Thoracic aorta (tissue), 2 donors: ENCODE measurements around the gene HLA-DQA1. TPM values are rescaled to one million over a fixed set of nuclear protein-coding genes. Genes with fewer than 3 reads are reported as not detected.
"Not testable (repeated sequence)": the region's sequence is repeated elsewhere in the genome, so short reads cannot be mapped to it uniquely, and the experiment has no call there.

Source experiments
- ATAC-seq: fragments of 150-250 bp; one replicate; pipeline ENCODE4 v1.8.0; 2017; ENCODE audit warnings: low read depth; ENCODE audit not compliant: insufficient number of reproducible peaks, low FRiP score
- DNase-seq: peaks from one replicate; pipeline ENCODE4 v3.0.0-alpha.2; 2020; ENCODE audit warnings: low spot score
- H3K27ac ChIP-seq, 2 donors: fragments of 200-600 bp; sonication (generic); 1 replicate in 1 of 2; 2 replicates in 1 of 2; pipeline ENCODE4 v1.5.1; 2016; ENCODE audit warnings: mild to moderate bottlenecking in 2 of 2, moderate library complexity in 2 of 2
- H3K27me3 ChIP-seq: fragments of 200-600 bp; sonication (generic); replicated peaks from 2 replicates; pipeline ENCODE4 v1.6.0; 2016; ENCODE audit warnings: mild to moderate bottlenecking; ENCODE audit not compliant: insufficient read depth
- H3K36me3 ChIP-seq: fragments of 200-600 bp; sonication (generic); one replicate; pipeline ENCODE4 v1.5.1; 2016
- H3K4me1 ChIP-seq, 2 donors: fragments of 200-600 bp; sonication (generic); 1 replicate in 1 of 2; 2 replicates in 1 of 2; pipeline versions ENCODE4 v1.5.1 to v1.6.0; 2016; ENCODE audit warnings: low read depth in 2 of 2, mild to moderate bottlenecking in 1 of 2; ENCODE audit not compliant: control insufficient read depth in 1 of 2
- H3K4me3 ChIP-seq: fragments of 200-600 bp; sonication (generic); 2 replicates; pipeline ENCODE4 v1.5.1; 2016; ENCODE audit warnings: mild to moderate bottlenecking
- H3K9me3 ChIP-seq: fragments of 200-600 bp; sonication (generic); 2 replicates; pipeline ENCODE4 v1.5.1; 2016
- total RNA-seq, 2 donors: library from RNA; depleted of rRNA; stranded (reverse); fragments of >200 nt; gene quantifications; one replicate each; pipeline versions ENCODE4 v1.1.0 to v1.2.3, GENCODE V29; 2016
- TF ChIP-seq, protein P1 (sequence below): fragments of 200-600 bp; sonication (generic); IDR thresholded peaks from one replicate; pipeline ENCODE4 v1.5.1; 2019; ENCODE audit warnings: antibody characterized with exemption

HLA-DQA1 gene
- total RNA-seq, 2 donors from 2014 or later, result 4.5 to 24.4 TPM

- Histone ChIP-seq H3K4me1 (no peaks in the 10 kb centered on the region), H3K27me3 (no peaks in the 10 kb centered on the region), H3K27ac (no peak overlapping the region), H3K36me3 (no peaks in the 10 kb centered on the region), H3K4me3 (no peak overlapping the region), H3K9me3 (no peaks in the 10 kb centered on the region)
- ATAC-seq (no peak), DNase-seq (no peak)
- TF ChIP-seq, protein P1, sequence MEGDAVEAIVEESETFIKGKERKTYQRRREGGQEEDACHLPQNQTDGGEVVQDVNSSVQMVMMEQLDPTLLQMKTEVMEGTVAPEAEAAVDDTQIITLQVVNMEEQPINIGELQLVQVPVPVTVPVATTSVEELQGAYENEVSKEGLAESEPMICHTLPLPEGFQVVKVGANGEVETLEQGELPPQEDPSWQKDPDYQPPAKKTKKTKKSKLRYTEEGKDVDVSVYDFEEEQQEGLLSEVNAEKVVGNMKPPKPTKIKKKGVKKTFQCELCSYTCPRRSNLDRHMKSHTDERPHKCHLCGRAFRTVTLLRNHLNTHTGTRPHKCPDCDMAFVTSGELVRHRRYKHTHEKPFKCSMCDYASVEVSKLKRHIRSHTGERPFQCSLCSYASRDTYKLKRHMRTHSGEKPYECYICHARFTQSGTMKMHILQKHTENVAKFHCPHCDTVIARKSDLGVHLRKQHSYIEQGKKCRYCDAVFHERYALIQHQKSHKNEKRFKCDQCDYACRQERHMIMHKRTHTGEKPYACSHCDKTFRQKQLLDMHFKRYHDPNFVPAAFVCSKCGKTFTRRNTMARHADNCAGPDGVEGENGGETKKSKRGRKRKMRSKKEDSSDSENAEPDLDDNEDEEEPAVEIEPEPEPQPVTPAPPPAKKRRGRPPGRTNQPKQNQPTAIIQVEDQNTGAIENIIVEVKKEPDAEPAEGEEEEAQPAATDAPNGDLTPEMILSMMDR, result no peak
Observed at GRCh38 chr6:32645047-32645703, 8.0 kb downstream of the HLA-DQA1 start.

GRCh38 chr6:32655203-32655710, 18.1 kb downstream of the HLA-DQA1 start:
- ATAC-seq (no peak), DNase-seq (no peak)
- Histone ChIP-seq H3K27ac (no peak overlapping the region), H3K27me3 (no peaks in the 10 kb centered on the region), H3K4me1 (no peaks in the 10 kb centered on the region), H3K9me3 (no peaks in the 10 kb centered on the region), H3K36me3 (no peaks in the 10 kb centered on the region), H3K4me3 (no peak overlapping the region)
- TF ChIP-seq, protein P1, result no peak

GRCh38 chr6:32657329-32657728, 20.1 kb downstream of the HLA-DQA1 start:
- not testable (repeated sequence) for H3K4me1 ChIP-seq, H3K36me3 ChIP-seq, H3K9me3 ChIP-seq, DNase-seq, ATAC-seq, H3K27me3 ChIP-seq, H3K4me3 ChIP-seq, H3K27ac ChIP-seq

DNA sequence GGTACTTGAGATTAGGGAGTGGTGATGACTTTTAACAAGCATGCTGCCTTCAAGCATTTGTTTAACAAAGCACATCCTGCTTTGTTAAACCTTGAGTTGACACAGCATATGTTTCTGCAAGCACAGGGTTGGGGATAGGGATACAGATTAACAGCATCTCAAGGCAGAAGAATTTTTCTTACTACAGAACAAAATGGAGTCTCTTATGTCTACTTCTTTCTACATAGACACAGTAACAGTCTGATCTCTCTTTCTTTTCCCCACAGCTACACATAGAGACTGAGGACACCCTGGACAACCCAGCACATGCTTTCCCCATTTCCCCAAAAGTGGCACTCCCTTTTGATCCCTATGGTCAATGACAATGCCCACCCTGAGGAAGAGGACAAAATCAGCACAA, 20.6 kb downstream of the HLA-DQA1 start:
- ATAC-seq, H3K4me3 ChIP-seq, H3K9me3 ChIP-seq, H3K27me3 ChIP-seq, H3K36me3 ChIP-seq, DNase-seq, H3K4me1 ChIP-seq, H3K27ac ChIP-seq: not testable (repeated sequence)

- Histone ChIP-seq H3K27me3 (no peaks in the 10 kb centered on the region), H3K9me3 (no peaks in the 10 kb centered on the region), H3K36me3 (no peaks in the 10 kb centered on the region), H3K4me3 (no peak overlapping the region), H3K4me1 (no peaks in the 10 kb centered on the region), H3K27ac (no peak overlapping the region)
- TF ChIP-seq, protein P1, result no peak
- DNase-seq (no peak), ATAC-seq (no peak)
Observed at GRCh38 chr6:32658268-32658897, 21.2 kb downstream of the HLA-DQA1 start.

GRCh38 chr6:32659856-32660595, 22.8 kb downstream of the HLA-DQA1 start:
- Histone ChIP-seq H3K27me3 (no peaks in the 10 kb centered on the region), H3K4me3 (no peak overlapping the region), H3K9me3 (no peaks in the 10 kb centered on the region), H3K4me1 (no peaks in the 10 kb centered on the region), H3K36me3 (no peaks in the 10 kb centered on the region), H3K27ac (no peak overlapping the region)
- TF ChIP-seq, protein P1, result no peak
- no peak for ATAC-seq
- no peak for DNase-seq
